Tibial nerve (tissue), 3 donors: ENCODE measurements around the gene SNCAIP.

Experiments used
- CTCF ChIP-seq, 5 experiments: fragments of 200-600 bp in 3 of 5; fragments of 450-650 bp in 2 of 5; sonication (generic) in 3 of 5; IDR thresholded peaks; one replicate each; pipeline ENCODE4 v1.5.1; 2016 to 2019; ENCODE audit warnings: antibody characterized with exemption in 5 of 5, mild to moderate bottlenecking in 3 of 5, moderate library complexity in 2 of 5
- POLR2A ChIP-seq, 2 donors: fragments of 450-650 bp; IDR thresholded peaks; one replicate each; pipeline ENCODE4 v1.6.1; 2017; ENCODE audit warnings: antibody characterized with exemption in 2 of 2, mild to moderate bottlenecking in 2 of 2, moderate library complexity in 2 of 2

- TF ChIP-seq CTCF (IDR thresholded peaks at IDR 0.05) (no peak), POLR2A (IDR thresholded peaks at IDR 0.05) (no peak)
These were observed 150.4 kb downstream of the SNCAIP start for GRCh38 chr5:122462486-122462885.
